Adrenal gland (tissue), 5 donors: Measurements from ENCODE around the gene PRKCH.
"Not testable (repeated sequence)": the region's sequence is repeated elsewhere in the genome, so short reads cannot be mapped to it uniquely, and the experiment has no call there.

Experiments
- CTCF ChIP-seq, 6 experiments: fragments of 450-650 bp in 4 of 6; fragments of 200-600 bp in 2 of 6; sonication (generic) in 1 of 6; IDR thresholded peaks; 1 replicate in 5 of 6; 2 replicates in 1 of 6; pipeline versions ENCODE4 v1.5.1 to v1.8.0; 2016 to 2021; ENCODE audit warnings: antibody characterized with exemption in 6 of 6, mild to moderate bottlenecking in 2 of 6, moderate library complexity in 1 of 6
- POLR2A ChIP-seq, 2 donors: fragments of 450-650 bp; IDR thresholded peaks; one replicate each; pipeline ENCODE4 v1.6.1; 2017; ENCODE audit warnings: antibody characterized with exemption in 2 of 2, mild to moderate bottlenecking in 2 of 2, moderate library complexity in 1 of 2
- donor health status: DM: no; HTN: no; CAD: no.

GRCh38 chr14:61464539-61465320, 143.4 kb downstream of the PRKCH start:
- not testable (repeated sequence) for TF ChIP-seq CTCF, POLR2A (IDR thresholded peaks at IDR 0.05)
